ENCODE results near the gene SCRN3.

GRCh38 chr2:174439950-174440349, 44.4 kb downstream of the SCRN3 start:
- TF ChIP-seq CTCF (optimal IDR thresholded peaks at IDR 0.05 in 1 of 3, IDR thresholded peaks at IDR 0.05 in 1 of 3, conservative IDR thresholded peaks at IDR 0.05 in 1 of 3; ENCODE audit: extremely low read depth in 1 of 3, insufficient read depth in 2 of 3, low read length in 3 of 3) (no peak), EZH2 (IDR thresholded peaks at IDR 0.05; ENCODE audit: low read length) (no peak)
